ENCODE results near the gene SLC25A46. TPM values are rescaled to one million over a fixed set of nuclear protein-coding genes. Genes with fewer than 3 reads are reported as not detected.

Gene SLC25A46
- total and polyA plus RNA-seq, 9 of the 15 experiments (the other 6 are each of a cell fraction or from before 2014, with no cell fraction given) = 7.8 to 47.3 (median 31.8) TPM

GRCh38 chr5:110738812-110739651 is at the start of gene SLC25A46 (continued):
- TF ChIP-seq PRDM10 (IDR thresholded peaks at IDR 0.05; ENCODE audit: partially characterized antibody) (no peak), ZHX1 (conservative IDR thresholded peaks at IDR 0.05; ENCODE audit: low read length) (no peak), MEF2A (IDR thresholded peaks at IDR 0.05; ENCODE audit: control insufficient read depth, low read depth, low read length) (no peak), NR3C1 (CRISPR knock-in tag; IDR thresholded peaks at IDR 0.05) (no peak), CTCFL (IDR thresholded peaks at IDR 0.05; ENCODE audit: borderline replicate concordance, insufficient read depth, low read depth, low read length, poor library complexity, severe bottlenecking) (no peak), EP400 (IDR thresholded peaks at IDR 0.05) (peak; percentile 89), MCM3 (IDR thresholded peaks at IDR 0.05) (no peak), ZNF764 (CRISPR knock-in tag; IDR thresholded peaks at IDR 0.05; ENCODE audit: low read depth) (no peak), FUS (optimal IDR thresholded peaks at IDR 0.05; ENCODE audit: low read depth, low read length) (no peak), ZNF717 (CRISPR knock-in tag; IDR thresholded peaks at IDR 0.05) (no peak), TAL1 (IDR thresholded peaks at IDR 0.05) (no peak), PYGO2 (tag; IDR thresholded peaks at IDR 0.05) (no peak), RHOXF2B (CRISPR knock-in tag; conservative IDR thresholded peaks at IDR 0.05) (no peak), ZNF280A (IDR thresholded peaks at IDR 0.05; ENCODE audit: low read depth, partially characterized antibody) (no peak)

Measured in K562 (cell line).